DOHH2 (cell line): ENCODE data around the gene NEK1.

Experiments
- H3F3A ChIP-seq: fragments of 200-600 bp; sonication (generic), shearing (Covaris generic); 2 replicates; pipeline ENCODE4 v1.6.0; 2016; ENCODE audit warnings: antibody characterized with exemption, mild to moderate bottlenecking; ENCODE audit not compliant: control insufficient read depth, insufficient read depth
- H3K27ac ChIP-seq: fragments of 200-600 bp; sonication (generic); 2 replicates; pipeline ENCODE4 v1.5.1; 2014; ENCODE audit warnings: low read depth, mild to moderate bottlenecking, low read length, moderate library complexity
- H3K27me3 ChIP-seq: fragments of 200-600 bp; sonication (generic); 2 replicates; pipeline ENCODE4 v1.6.1; 2014; ENCODE audit warnings: mild to moderate bottlenecking, low read length, mixed read lengths; ENCODE audit not compliant: control insufficient read depth
- H3K36me3 ChIP-seq: fragments of 200-600 bp; sonication (generic); 2 replicates; pipeline ENCODE4 v1.6.1; 2014; ENCODE audit warnings: mild to moderate bottlenecking, low read length, moderate library complexity, mixed read lengths; ENCODE audit not compliant: control insufficient read depth
- H3K4me1 ChIP-seq: fragments of 200-600 bp; sonication (generic); 2 replicates; pipeline ENCODE4 v1.6.1; 2014; ENCODE audit warnings: mild to moderate bottlenecking, low read length, mixed read lengths; ENCODE audit not compliant: control insufficient read depth
- H3K4me2 ChIP-seq: fragments of 200-600 bp; sonication (generic); 2 replicates; pipeline ENCODE4 v1.6.0; 2014; ENCODE audit warnings: mild to moderate bottlenecking, low read length, moderate library complexity
- H3K4me3 ChIP-seq: fragments of 200-600 bp; sonication (generic); 2 replicates; pipeline ENCODE4 v1.5.1; 2014; ENCODE audit warnings: mild to moderate bottlenecking, low read length, mixed read lengths
- H3K79me2 ChIP-seq: fragments of 200-600 bp; sonication (generic); 2 replicates; pipeline ENCODE4 v1.6.1; 2014; ENCODE audit warnings: mild to moderate bottlenecking, low read length, mixed read lengths; ENCODE audit not compliant: control insufficient read depth
- H3K9me2 ChIP-seq: fragments of 200-600 bp; sonication (generic); replicated peaks from 2 replicates; pipeline ENCODE4 v1.6.1; 2014; ENCODE audit warnings: mild to moderate bottlenecking, low read length, mixed read lengths; ENCODE audit not compliant: control insufficient read depth
- H3K9me3 ChIP-seq: fragments of 200-600 bp; sonication (generic); 2 replicates; pipeline ENCODE4 v1.6.1; 2014; ENCODE audit warnings: antibody characterized with exemption, low read length, mixed read lengths; ENCODE audit not compliant: control insufficient read depth, insufficient read depth
- H4K20me1 ChIP-seq: fragments of 200-600 bp; sonication (generic); 2 replicates; pipeline ENCODE4 v1.6.0; 2014; ENCODE audit warnings: low read depth, mild to moderate bottlenecking, antibody characterized with exemption, low read length, moderate library complexity; ENCODE audit not compliant: control insufficient read depth, insufficient read depth
- CTCF ChIP-seq: fragments of 200-600 bp; sonication (generic); IDR thresholded peaks from one replicate; pipeline ENCODE4 v1.5.1; 2014; ENCODE audit warnings: antibody characterized with exemption, mild to moderate bottlenecking, low read depth, low read length; ENCODE audit not compliant: poor library complexity, severe bottlenecking
- EZH2phosphoT487 ChIP-seq: fragments of 200-600 bp; sonication (generic); IDR thresholded peaks from 2 replicates; pipeline ENCODE4 v1.6.1; 2017; ENCODE audit warnings: borderline replicate concordance, mild to moderate bottlenecking, antibody characterized with exemption, low read length, moderate library complexity, mixed read lengths

NEK1 gene

GRCh38 chr4:169414913-169415312 is 197.5 kb downstream of the NEK1 start:
- no peaks in the 10 kb centered on the region for H3K36me3 ChIP-seq
- H3K27ac ChIP-seq, result no peak overlapping the region
- peaks cover 9% of the 10 kb centered on the region for H3K4me1 ChIP-seq
- no peaks in the 10 kb centered on the region for H3K9me3 ChIP-seq
- H3K9me2 ChIP-seq, result no peaks in the 10 kb centered on the region
- no peaks in the 10 kb centered on the region for H3K79me2 ChIP-seq
- H3F3A ChIP-seq, result no peaks in the 10 kb centered on the region
- H3K4me3 ChIP-seq, result no peak overlapping the region
- no peaks in the 10 kb centered on the region for H3K27me3 ChIP-seq
- no peak overlapping the region for H3K4me2 ChIP-seq
- TF ChIP-seq EZH2phosphoT487 (no peak), CTCF (no peak)
- H4K20me1 ChIP-seq, result 0 out of 2 replicates have a peak, but pooled peaks cover 4% of the 10 kb centered on the region

GRCh38 chr4:169412046-169412445 is 200.3 kb downstream of the NEK1 start:
- Histone ChIP-seq H4K20me1 (0 out of 2 replicates have a peak, but pooled peaks cover 4% of the 10 kb centered on the region), H3K36me3 (no peaks in the 10 kb centered on the region), H3K4me3 (no peak overlapping the region), H3F3A (no peaks in the 10 kb centered on the region), H3K27ac (no peak overlapping the region), H3K9me2 (no peaks in the 10 kb centered on the region), H3K9me3 (no peaks in the 10 kb centered on the region), H3K4me1 (peaks cover 9% of the 10 kb centered on the region), H3K79me2 (no peaks in the 10 kb centered on the region), H3K4me2 (no peak overlapping the region), H3K27me3 (no peaks in the 10 kb centered on the region)
- TF ChIP-seq EZH2phosphoT487 (no peak), CTCF (no peak)

GRCh38 chr4:169410839-169411770 is 201.3 kb downstream of the NEK1 start:
- Histone ChIP-seq H4K20me1 (0 out of 2 replicates have a peak, but pooled peaks cover 4% of the 10 kb centered on the region), H3K79me2 (no peaks in the 10 kb centered on the region), H3K9me2 (no peaks in the 10 kb centered on the region), H3K36me3 (no peaks in the 10 kb centered on the region), H3K27ac (no peak overlapping the region), H3K27me3 (no peaks in the 10 kb centered on the region), H3K9me3 (no peaks in the 10 kb centered on the region), H3K4me2 (no peak overlapping the region), H3F3A (no peaks in the 10 kb centered on the region), H3K4me1 (peaks cover 9% of the 10 kb centered on the region), H3K4me3 (no peak overlapping the region)
- no peak for TF ChIP-seq EZH2phosphoT487
- no peak for TF ChIP-seq CTCF
